Activated CD4-positive, alpha-beta T cell treated with anti-CD3 and anti-CD28 coated beads, Interleukin-2, amount 50 U/mL, for 16 hours (primary cell): ENCODE measurements around the gene SAMD11.
"Not testable (repeated sequence)": the region's sequence is repeated elsewhere in the genome, so short reads cannot be mapped to it uniquely, and the experiment has no call there.

Source experiments
- DNase-seq: peaks from one replicate; pipeline ENCODE4 v3.0.0-alpha.2; 2020

Gene SAMD11, protein sequence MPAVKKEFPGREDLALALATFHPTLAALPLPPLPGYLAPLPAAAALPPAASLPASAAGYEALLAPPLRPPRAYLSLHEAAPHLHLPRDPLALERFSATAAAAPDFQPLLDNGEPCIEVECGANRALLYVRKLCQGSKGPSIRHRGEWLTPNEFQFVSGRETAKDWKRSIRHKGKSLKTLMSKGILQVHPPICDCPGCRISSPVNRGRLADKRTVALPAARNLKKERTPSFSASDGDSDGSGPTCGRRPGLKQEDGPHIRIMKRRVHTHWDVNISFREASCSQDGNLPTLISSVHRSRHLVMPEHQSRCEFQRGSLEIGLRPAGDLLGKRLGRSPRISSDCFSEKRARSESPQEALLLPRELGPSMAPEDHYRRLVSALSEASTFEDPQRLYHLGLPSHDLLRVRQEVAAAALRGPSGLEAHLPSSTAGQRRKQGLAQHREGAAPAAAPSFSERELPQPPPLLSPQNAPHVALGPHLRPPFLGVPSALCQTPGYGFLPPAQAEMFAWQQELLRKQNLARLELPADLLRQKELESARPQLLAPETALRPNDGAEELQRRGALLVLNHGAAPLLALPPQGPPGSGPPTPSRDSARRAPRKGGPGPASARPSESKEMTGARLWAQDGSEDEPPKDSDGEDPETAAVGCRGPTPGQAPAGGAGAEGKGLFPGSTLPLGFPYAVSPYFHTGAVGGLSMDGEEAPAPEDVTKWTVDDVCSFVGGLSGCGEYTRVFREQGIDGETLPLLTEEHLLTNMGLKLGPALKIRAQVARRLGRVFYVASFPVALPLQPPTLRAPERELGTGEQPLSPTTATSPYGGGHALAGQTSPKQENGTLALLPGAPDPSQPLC

DNA sequence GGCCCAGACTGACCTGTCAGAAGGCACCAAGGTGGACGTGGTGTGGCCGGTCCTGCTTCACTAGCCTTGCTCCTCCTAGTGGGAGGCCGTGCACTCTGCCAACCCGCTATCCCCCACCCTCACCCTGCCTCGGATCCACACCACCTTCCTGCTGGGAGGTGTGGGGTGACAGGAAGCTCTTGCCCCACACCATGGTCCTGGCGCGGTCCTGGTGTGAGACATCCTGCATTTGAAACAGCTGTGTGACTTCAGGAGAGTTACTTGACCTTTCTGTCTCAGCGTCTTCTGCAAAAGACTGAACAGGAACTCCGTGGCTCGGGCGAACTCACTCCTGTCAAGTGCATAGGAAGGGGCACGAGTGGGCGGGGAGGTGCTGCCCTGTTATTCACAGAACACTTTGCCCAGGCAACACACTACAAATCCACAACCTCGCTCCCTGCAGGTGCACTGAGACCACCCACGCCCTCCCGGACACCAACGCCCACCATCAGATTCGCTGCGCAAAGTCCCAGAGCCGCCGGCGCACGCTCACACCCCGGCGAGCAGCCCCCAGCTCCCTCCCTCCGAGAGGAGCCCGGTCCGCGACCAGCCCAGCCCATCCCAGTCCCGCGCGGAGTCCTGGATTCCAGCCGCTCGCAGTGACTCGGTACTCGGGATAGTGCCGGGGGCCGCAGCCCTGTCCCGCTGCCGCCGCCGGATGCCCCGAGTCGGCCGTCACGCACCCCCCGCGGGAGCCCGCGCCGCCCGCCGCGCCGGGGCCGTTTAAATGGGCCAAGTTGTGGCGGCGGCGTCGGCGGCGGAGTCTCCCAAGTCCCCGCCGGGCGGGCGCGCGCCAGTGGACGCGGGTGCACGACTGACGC, at the start of gene SAMD11:
Gene SAMD11, plus strand, starts transcription at position 793 of the 860 bp plus-strand sequence. CDS start 509 bp downstream, outside the sequence.
- no peak for DNase-seq

DNA sequence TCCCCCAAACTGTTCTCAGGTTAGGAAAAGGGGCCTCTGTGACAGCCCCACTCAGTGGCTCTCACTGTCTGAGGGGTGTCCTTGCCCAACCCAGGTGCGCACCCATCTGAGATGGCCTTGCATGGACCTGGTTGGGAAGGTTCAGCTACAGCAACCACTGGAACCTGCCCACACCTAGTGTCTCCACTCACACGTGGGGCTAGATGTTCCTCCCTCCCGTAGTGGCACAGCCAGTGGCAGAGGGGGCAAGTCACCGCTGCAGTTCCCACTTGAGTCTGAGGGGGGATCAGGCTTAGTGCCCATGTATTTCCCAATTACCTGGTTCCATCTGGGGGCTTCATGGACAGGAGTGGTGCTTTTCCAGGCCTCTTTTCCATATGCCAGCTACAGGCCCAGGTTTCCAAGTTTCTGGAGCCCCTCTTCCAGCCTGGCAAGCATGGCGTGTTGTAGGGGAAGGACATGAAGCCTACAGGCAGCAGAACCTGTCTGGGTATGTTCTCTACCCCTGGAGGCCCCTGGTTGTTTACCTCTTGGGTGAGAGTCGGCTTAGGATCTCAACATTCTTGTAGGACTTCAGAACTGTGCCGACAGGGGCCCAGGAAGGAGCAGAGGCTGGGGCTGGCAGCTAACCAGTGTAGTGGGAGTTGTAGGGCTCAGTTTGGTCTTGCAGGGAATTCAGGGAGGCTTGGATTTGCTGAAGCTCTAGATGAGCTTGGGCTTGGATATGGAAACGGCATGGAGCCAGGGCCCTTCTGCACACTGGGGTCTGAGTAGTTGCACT, 47.1 kb upstream of the SAMD11 start:
- not testable (repeated sequence) for DNase-seq

DNA sequence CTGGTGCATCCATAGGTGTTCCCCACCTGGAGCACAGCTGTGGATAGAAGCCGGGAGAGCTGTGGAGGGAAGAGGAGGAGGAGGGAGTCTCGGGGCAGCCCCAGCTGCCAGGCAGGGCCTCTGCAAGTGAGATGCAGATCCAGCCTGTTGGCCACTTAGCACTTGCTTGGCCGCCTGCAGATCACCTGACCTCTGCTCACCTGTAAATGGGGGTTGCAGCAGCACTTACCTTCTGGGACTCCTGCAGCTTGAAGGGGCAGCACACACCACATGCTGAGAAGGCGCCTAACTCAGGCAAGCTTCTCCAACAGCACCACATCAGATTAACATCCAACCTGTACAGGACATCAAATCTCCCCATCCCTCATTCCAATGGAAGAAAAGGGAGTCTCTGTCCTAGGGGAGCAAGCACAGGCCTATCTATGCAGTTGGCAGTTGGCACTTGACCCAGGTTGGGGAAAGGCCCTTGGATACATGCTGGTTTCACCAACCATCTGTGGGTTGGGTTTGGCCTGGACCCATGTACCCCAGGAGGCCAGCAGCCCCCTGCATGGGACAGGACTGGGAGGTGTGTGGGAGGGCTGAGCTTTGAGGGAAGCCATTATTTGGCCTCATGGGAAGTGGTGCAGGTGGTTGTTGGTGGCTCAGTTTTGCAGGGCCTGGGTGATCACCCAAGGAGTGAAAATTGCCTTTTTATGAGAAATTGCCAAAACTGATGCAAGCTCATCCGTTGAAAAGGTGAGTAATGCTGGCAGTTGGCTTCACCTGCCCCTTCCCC, 46.3 kb upstream of the SAMD11 start:
- not testable (repeated sequence) for DNase-seq

DNA sequence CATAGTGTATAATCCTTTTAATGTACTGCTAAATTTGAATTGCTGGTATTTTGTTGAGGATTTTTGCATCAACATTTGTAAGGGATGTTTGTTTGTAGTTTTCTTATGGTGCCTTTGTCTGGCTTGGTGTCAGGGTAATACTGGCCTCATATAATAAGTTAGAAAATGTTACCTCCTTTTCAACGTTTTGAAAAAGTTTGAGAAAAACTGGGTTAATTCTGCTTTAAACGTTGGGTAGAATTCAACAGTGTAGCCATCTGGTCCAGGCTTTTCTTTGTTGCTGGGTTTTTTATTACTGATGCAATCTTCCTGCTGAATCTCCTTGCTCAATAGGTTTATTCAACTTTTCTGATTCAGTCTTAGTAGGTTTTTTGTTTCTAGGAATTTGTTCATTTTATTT, 43.2 kb upstream of the SAMD11 start:
- not testable (repeated sequence) for DNase-seq

DNA sequence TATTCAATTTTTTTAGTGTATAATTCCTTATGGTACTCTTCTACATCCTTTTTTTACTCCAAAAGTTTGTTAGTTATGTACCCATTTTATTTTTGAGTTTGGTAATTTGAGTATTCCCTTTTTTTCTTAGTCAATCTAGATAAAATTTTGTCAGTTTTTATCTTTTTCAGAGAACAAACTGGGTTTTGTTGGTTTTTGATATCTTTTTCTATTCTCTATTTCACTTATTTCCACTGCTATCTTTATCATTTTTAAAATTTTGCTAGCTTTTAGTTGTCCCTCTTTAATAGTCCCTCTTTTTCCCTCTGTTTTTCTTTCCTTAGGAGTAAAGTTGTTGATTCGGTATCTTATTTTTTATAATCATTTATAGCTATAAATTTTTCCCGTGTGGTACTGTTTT, 42.8 kb upstream of the SAMD11 start:
- DNase-seq = not testable (repeated sequence)

DNA sequence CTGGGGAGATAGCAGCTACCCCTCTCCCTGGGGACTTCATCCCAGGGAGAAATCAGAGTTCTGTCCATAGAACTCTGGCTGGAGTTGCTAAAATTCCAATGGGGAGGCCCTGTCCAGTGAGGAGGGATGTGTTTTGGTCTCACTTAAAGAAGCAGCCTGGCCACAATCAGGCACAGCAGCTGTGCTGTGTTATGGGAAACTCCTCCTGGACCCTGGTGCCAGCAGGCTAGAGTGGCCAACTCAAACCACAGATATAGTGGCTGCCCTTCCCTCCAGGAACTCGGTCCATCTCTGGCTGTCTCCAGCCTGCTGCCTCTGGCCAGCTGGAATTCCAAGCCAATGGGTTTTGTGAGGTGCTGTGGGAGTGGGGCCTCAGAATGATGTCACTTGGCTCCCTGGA, 37.4 kb upstream of the SAMD11 start:
- no peak for DNase-seq

DNA sequence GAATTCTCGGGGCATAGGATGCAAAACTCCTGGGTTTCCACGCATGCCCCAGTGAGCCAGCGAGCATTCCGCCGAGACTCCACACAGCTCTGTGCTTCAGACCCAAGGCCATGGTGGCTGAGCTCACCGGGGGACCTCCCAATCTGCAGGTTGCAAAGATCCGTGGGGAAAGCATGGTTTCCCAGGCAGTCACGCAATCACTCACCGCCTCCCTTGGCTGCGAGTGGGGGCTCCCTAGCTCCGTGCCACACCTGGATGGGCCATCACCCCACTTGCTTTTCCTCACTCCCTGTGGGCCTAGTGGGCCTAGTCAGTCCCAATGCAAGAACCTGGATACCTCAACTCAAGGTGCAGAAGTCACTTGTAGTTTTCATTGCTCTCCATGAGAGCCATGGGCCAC, 37.0 kb upstream of the SAMD11 start:
- DNase-seq = no peak

DNA sequence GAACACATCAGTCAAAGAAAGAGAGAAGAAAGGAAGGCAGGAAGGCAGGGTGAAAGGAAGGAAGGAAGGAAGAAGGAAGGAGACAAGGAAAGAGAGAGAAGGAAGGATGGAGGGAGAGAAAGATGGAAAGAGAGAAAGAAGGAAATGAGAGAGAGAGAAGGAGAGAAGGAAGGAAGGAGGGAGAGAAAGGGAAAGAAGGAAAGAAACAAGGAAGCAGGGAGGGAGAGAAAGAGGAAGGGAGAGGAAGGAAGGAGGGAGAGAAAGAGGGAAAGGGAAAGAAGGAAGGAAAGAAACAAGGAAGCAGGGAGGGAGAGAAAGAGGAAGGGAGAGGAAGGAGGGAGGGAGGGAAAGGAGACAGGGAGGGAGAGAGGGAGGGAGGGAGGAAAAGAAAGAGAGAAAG, 35.4 kb upstream of the SAMD11 start:
- no peak for DNase-seq

DNA sequence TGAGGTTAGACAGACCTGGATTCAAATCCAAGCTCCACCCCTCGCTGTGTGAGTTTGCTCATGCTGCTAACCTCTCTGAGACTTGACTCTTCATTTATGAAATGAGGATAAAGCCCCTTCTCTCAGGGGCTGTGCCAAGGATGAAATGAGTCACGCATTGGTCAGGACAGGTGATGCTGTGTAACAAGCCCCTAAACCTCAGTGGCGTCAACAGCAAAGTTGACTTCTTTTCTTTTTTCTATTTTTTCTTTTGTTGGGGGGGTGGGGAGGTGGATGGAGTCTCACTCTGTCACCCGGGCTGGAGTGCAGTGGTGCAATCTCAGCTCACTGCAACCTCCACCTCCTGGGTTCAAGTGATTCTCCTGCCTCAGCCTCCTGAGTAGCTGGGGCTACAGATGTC, 33.9 kb upstream of the SAMD11 start:
- DNase-seq = not testable (repeated sequence)

DNA sequence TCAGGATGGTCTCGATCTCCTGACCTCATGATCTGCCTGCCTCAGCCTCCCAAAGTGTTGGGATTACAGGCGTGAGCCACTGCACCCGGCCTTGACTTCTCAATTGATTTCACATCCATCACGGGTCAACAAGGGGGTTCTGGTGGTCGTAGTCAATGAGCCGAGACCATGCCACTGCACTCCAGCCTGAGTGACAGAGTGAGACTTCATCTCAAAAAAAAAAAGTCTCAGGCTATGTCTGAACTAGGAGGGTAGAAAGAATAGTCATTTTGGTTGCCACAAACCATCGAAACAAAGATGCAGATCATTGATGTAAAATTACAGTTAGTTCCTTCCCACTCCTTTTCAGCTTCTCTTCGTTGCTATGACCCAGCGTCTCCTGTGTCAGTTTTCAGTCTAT, 33.5 kb upstream of the SAMD11 start:
- DNase-seq = peak; percentile 12

DNA sequence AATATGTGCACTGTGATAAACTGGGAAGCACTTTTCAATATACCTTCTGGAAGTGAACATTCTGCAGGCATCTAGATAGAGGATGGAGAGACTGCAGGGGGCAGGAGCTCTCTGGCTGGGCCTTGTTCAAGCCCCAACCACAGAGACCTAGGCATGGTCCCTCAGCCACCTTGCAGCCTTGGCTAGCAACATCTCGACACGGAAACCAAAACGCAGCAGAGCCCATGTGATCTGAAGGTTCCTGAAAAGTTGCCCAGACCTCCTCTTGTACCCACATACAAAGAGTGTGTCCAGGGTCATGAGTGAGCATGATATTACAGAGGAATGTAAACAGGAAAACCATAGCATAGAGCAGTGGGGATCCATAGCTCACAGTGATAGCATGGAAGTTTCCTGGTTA, 33.1 kb upstream of the SAMD11 start:
- no peak for DNase-seq

DNA sequence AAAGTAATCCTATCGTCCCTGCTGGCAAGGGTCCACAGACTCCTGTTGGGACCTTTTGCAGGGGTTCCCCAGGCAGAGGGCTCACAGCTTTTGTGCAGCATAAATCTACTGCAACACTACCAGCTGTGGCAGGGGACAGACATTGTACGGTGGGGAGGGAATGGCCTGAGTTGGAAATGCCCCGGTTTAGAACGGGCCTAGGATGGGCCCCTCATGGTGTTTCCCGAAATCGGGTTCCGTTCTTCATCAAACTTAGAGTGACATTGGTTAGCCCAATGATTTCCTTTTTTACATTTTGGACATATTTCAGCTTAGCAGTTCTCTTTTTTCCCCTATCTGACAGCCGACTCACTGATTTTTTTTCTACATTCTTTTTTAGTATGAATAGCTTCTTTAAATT, 26.5 kb upstream of the SAMD11 start:
- no peak for DNase-seq

DNA sequence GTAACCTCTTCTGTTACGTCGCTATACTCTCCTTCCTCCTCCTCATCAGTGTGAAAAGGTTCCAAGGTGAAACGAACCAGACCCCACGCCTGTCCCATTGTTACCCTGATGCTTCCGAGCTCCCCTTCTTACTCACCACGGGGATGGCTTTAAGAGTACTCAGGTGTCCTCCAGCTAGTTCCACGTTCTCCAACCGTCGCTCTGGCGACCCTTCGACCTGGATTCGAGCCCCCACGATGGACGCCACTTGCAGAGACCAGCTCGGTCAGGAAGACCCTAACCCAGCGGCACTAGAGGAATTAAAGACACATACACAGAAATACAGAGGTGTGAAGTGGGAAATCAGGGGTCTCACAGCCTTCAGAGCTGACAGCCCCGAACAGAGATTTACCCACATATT, 25.8 kb upstream of the SAMD11 start:
- DNase-seq = not testable (repeated sequence)

DNA sequence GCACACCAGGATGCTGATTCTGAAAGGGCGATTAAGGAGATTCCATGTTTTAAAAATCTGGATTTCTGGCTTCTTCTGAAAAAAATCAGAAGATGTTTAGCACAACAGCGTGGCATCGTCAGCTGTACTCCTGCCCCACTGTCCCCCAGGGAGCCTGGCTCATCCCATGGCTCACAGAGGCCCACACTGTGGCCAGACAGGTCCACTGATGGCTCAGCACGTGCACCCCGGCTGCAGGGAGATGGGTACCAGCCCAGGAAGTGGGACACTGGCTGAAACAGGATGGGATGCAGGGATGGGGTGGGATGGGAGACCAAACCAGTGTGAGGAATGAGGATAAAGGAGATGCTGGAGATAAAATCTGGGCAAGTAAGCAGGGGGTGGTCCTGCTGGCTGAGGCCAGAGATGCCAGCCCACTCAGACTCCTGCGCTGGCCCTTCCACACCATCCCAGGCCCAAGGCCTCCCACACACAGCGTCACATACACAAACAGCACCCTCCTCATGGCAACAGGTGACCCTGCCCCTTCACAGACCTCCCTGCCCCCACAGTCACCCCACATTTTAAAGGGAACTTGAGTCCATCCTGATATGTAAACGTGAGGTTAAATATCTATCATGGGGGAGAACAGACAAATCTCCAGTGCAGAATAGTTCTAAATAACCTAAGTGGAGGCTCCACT, 23.9 kb upstream of the SAMD11 start:
- DNase-seq = no peak

DNA sequence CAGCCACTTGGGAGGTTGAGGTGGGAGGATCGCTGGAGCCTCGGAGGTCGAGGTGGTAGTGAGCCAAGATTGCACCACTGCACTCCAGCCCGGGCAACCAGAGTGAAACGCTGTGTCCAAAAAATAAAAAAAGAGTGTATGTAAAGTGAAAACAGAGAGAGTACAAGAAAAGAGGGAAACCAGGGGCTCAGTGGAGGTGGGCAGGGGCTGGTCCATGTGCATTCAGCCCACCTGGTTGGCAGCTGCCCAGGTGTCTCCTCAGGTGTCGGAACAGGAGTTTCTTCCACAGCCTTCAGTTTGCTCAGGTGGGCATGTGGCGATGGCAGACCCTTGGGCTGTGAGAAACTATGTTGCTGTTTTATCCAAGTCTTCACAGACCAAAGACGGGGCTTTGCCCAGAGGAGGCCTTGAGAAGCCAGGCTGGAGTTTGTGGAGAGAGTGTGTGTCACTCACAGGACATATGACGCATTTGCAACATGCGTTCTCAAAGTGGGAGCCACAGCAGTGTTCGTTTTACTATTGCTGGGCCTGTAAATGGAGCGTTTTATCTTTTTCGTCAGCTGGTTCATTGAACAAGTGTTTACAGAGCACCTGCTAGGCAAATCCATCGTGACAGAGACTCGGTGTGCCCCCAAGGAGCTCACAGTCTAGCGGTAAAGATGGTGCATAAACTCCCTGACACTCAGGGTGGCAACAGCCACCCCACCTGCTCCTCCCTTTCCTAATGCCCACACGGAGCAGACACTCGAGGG, 22.4 kb upstream of the SAMD11 start:
- no peak for DNase-seq

DNA sequence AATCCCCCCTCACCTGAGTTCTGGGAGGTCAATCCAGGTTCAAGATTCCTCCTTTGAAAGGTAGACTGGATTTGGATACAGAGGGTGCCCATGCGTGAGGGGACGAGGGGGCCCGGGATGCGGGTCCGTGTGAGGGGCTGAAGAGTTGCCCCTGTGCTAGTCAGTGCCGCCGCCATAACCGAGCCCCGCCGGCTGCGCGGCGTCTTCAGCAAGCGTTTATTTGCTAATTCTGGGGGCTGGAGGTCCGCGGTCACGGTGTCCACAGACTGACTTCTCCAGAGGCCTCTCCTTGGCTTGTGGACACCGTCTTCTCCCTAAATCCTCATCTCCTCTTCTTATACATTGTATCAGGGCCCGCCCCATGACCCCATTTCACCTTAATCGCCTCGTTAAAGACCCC, 20.9 kb upstream of the SAMD11 start:
- no peak for DNase-seq

DNA sequence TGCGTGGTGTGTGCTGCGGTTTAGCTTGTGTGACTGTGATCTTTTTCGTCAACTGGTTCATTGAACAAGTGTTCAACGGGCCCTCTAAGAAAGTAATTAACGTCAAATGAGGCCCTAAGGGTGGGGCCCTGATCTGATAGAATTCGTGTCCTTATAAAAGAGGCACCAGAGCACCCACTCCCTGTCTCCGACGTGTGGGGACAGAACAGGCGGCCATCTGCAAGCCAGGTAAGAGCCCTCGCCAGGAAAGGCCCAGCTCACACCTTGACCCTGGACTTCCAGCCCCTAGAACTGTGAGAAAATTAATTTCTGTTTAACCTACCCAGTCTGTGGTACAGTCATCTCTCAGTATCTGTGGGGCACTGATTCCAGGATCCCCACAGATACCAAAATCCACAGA, 20.4 kb upstream of the SAMD11 start:
- no peak for DNase-seq

DNA sequence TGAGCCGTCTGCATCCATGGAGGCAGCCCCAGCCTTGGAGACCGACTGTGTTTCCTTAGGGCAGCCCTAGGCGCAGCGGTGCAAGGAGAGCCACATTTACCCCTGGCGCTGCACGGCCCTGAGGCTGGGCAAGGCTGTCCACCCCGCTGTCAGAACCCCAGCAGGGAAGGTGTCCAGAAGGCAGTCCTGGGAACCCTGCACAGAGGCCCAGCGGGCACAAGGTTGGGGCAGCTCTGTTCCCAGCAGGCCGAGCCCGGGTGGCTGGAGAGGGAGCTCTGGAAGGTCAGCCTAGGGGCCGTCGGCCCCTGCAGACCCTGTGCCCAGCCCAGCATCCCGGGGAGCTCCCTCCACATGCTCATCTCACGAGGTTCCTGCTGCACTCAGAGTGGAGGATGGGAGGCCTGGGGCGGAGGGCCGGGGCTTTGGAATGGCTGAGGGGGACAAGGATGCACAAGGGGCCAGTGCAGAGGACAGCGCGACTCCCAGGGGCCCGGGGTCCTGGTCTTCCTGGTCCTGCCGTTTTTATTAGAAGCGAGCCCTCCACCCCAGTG, 19.9 kb upstream of the SAMD11 start:
- no peak for DNase-seq

DNA sequence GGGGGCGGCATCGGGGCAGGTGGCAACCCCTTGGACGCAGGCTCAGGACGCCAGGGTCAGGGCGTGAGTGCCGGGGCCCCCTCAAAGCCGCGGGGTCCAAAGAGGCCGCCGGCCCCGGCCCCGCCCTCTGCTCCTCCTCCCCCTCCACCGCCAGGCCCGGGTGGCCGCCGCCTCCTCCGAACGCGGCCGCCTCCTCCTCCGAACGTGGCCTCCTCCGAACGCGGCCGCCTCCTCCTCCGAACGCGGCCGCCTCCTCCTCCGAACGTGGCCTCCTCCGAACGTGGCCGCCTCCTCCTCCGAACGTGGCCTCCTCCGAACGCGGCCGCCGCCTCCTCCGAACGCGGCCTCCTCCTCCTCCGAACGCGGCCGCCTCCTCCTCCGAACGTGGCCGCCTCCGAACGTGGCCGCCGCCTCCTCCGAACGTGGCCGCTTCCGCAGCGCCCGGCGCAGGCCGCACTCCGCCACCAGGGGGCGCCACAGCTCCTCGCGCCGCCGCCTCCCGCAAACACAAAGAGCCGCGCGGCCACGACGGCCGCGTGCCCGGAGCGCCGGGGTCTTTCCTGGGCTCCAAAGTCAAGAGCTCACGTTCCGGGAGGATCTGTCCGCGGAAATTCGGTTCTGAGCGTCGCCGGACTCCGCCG, 19.3 kb upstream of the SAMD11 start:
- peak; percentile 77 for DNase-seq
